Left lung (tissue), 10 donors: ENCODE data around the gene ING3. TPM values are rescaled to one million over a fixed set of nuclear protein-coding genes. Genes with fewer than 3 reads are reported as not detected.
A peak's percentile ranks its signal among the peaks of the same experiment; 100 is the strongest.

Experiments used
- ATAC-seq: fragments of 200-7000 bp; cut with Tn5 transposase; one replicate; pipeline ENCODE4 v1.9.1; 2020; ENCODE audit warnings: moderate library complexity
- DNase-seq, 4 donors: peaks; one replicate each; pipeline ENCODE4 v3.0.0-alpha.2; 2013 to 2020
- H3K27ac ChIP-seq, 2 donors: fragments of 200-600 bp; sonication (generic) in 1 of 2; one replicate each; pipeline versions ENCODE4 v1.5.0 to v1.8.0; 2020 to 2021
- H3K27me3 ChIP-seq, 2 donors: fragments of 200-600 bp; sonication (generic) in 1 of 2; one replicate each; pipeline versions ENCODE4 v1.5.0 to v1.8.0; 2020 to 2021
- H3K36me3 ChIP-seq, 2 donors: fragments of 200-600 bp; sonication (generic) in 1 of 2; one replicate each; pipeline versions ENCODE4 v1.5.0 to v1.8.0; 2020 to 2021
- H3K4me1 ChIP-seq, 2 donors: fragments of 200-600 bp; one replicate each; pipeline ENCODE4 v1.8.0; 2021
- H3K4me3 ChIP-seq, 2 donors: fragments of 200-600 bp; sonication (generic) in 1 of 2; one replicate each; pipeline versions ENCODE4 v1.5.0 to v1.8.0; 2020 to 2021; ENCODE audit warnings: mild to moderate bottlenecking in 1 of 2
- H3K9me3 ChIP-seq, 2 donors: fragments of 200-600 bp; sonication (generic) in 1 of 2; one replicate each; pipeline versions ENCODE4 v1.5.0 to v1.8.0; 2020 to 2021
- intact Hi-C, 2 donors: fragments of 100-400 bp; cut with DNase I; formaldehyde crosslinking; loops; one replicate each; pipeline versions ENCODE4 v1.11.2 to v1.14.2; 2022
- polyA plus RNA-seq, 6 donors: library from polyadenylated mRNA; unstranded; fragments of 120-200 nt; gene quantifications; one replicate each; pipeline ENCODE4 v1.2.1, GENCODE V29; 2013; ENCODE audit not compliant: insufficient read length in 6 of 6
- total RNA-seq, 2 donors: library from RNA; stranded (reverse); fragmentation: NEBNext Ultra II Directional; extraction: Animal tissue kit (Norgen Biotek cat#: 25700); gene quantifications; one replicate each; pipeline ENCODE4 v1.2.1, GENCODE V29; 2021
- TF ChIP-seq, protein P1 (sequence below), 2 donors: fragments of 200-600 bp; sonication (generic) in 1 of 2; IDR thresholded peaks; one replicate each; pipeline versions ENCODE4 v1.5.0 to v1.8.0; 2021; ENCODE audit warnings: antibody characterized with exemption in 2 of 2
- donor health status: DM: no; HTN: yes; CAD: no.
- donor health status: DM: no; HTN: no; CAD: no.

The ING3 gene
- total and polyA plus RNA-seq, 8 donors = 13.1 to 40.6 (median 34.5) TPM

DNA sequence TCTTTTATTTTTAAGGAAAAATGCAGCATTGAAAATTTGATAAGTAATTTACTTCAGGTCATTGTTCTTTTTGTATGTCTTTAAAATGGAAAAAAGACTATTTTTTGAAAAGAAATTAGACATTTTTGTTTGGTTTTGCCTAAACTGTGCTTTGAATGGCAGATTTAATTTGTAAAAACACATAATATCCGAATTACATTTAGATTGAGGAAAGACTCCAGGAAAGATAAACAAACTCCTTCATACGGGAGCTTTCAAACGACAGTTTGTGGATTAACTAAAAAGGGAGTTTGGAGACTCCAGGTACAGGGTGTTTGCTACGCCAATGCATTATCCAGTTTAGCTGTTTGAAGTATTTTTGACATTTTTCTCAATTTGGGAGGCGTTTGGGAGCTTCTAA, 74.0 kb downstream of the ING3 start:
- H3K9me3 ChIP-seq = no peaks in the 10 kb centered on the region
- no peaks in the 10 kb centered on the region for H3K27me3 ChIP-seq
- H3K27ac ChIP-seq = peak overlapping the region in 1 of 2 donors; percentile 40
- no peak overlapping the region for H3K4me3 ChIP-seq
- intact Hi-C loops = no loop called here
- TF ChIP-seq, protein P1, sequence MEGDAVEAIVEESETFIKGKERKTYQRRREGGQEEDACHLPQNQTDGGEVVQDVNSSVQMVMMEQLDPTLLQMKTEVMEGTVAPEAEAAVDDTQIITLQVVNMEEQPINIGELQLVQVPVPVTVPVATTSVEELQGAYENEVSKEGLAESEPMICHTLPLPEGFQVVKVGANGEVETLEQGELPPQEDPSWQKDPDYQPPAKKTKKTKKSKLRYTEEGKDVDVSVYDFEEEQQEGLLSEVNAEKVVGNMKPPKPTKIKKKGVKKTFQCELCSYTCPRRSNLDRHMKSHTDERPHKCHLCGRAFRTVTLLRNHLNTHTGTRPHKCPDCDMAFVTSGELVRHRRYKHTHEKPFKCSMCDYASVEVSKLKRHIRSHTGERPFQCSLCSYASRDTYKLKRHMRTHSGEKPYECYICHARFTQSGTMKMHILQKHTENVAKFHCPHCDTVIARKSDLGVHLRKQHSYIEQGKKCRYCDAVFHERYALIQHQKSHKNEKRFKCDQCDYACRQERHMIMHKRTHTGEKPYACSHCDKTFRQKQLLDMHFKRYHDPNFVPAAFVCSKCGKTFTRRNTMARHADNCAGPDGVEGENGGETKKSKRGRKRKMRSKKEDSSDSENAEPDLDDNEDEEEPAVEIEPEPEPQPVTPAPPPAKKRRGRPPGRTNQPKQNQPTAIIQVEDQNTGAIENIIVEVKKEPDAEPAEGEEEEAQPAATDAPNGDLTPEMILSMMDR (IDR thresholded peaks at IDR 0.05) = no peak
- ATAC-seq (no peak), DNase-seq (no peak)
- no peaks in the 10 kb centered on the region for H3K36me3 ChIP-seq
- peaks cover 0 to 36% of the 10 kb centered on the region in 2 donors for H3K4me1 ChIP-seq

- Histone ChIP-seq H3K27ac (no peak overlapping the region), H3K4me3 (no peak overlapping the region), H3K36me3 (no peaks in the 10 kb centered on the region), H3K27me3 (no peaks in the 10 kb centered on the region), H3K9me3 (no peaks in the 10 kb centered on the region), H3K4me1 (peaks cover 0 to 21% of the 10 kb centered on the region in 2 donors)
- DNase-seq = no peak
- no peak for ATAC-seq
- intact Hi-C loops = no loop called here
- TF ChIP-seq, protein P1 (IDR thresholded peaks at IDR 0.05) = no peak
Observed at GRCh38 chr7:121026159-121026558, 75.6 kb downstream of the ING3 start.

- no peaks in the 10 kb centered on the region for H3K36me3 ChIP-seq
- ATAC-seq (no peak), DNase-seq (no peak)
- no peak overlapping the region for H3K27ac ChIP-seq
- H3K27me3 ChIP-seq = no peaks in the 10 kb centered on the region
- intact Hi-C loops = no loop called here
- H3K4me1 ChIP-seq = peaks cover 0 to 19% of the 10 kb centered on the region in 2 donors
- no peak overlapping the region for H3K4me3 ChIP-seq
- TF ChIP-seq, protein P1 (IDR thresholded peaks at IDR 0.05) = no peak
- no peaks in the 10 kb centered on the region for H3K9me3 ChIP-seq
Observed at GRCh38 chr7:121026577-121027111, 76.1 kb downstream of the ING3 start.

Other genes starting within 250 kb of the ING3 start
- 10 to 100 TPM; 25.7 to 48.8 TPM for gene TSPAN12, start 92.6 kb upstream of the ING3 start, total RNA-seq
- 10 to 100 TPM; 36.9 to 52.3 (median 44.0) TPM for gene TSPAN12, start 92.6 kb upstream of the ING3 start, polyA plus RNA-seq
- 10 to 100 TPM in 1 of 2 donors, 1 to 10 TPM in 1; 8.8 to 14.1 TPM for gene CPED1, start 37.9 kb downstream of the ING3 start, total RNA-seq
- gene CPED1, start 37.9 kb downstream of the ING3 start, polyA plus RNA-seq = 10 to 100 TPM; 14.9 to 29.6 (median 25.3) TPM